Measurements from ENCODE around the gene EVI5L. TPM values are rescaled to one million over a fixed set of nuclear protein-coding genes. Genes with fewer than 3 reads are reported as not detected.

EVI5L gene
- total and polyA plus RNA-seq, 2 of the 13 experiments (the other 11 are each of a cell fraction or from before 2014, with no cell fraction given) = 1.7 to 2.4 TPM

DNA sequence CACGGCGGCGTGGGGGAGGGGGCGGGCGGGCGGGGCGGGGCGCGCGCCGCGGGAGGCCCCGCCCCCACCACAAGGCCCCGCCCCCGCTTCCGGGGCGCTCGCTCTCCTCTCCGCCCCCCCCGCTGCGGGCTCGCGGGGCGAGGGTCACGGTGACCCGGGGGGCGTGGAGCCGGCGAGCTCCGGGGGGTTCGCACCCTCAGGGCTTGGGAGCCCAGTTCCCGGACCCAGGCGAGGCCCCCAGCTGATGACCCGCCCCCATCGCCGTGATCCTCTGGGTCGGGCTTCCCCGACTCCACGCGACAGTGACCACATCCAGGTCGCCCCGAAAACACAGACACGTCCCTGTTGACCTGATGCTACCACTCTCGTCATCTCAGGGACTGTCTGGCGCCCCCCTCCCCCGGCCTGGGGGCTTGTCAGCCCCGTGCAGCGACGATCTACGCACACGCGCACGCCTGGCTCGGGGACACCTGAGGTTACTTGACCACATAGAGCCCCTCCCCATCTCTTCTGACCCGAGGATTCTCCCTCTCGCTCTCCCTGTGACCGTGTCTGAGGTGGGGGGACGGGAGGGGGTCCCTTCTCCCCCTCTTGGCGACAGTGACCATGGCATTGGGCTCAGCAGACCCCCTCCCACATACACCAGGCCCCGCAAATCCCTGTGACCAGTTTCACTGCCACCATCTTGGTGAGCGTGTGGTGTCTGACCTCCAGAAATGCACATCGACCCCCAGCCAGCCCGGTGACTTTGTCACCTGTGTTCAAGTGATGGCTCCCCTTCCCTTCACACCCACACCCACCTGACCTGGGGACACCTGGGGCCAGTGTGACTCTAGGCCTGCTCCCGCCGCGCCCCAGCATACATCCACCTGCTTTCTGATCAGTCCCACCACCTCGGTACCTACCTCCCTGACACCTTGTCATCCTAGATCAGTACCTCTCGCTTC, 74.3 kb downstream of the EVI5L start (continued):
- TF ChIP-seq, protein P1, sequence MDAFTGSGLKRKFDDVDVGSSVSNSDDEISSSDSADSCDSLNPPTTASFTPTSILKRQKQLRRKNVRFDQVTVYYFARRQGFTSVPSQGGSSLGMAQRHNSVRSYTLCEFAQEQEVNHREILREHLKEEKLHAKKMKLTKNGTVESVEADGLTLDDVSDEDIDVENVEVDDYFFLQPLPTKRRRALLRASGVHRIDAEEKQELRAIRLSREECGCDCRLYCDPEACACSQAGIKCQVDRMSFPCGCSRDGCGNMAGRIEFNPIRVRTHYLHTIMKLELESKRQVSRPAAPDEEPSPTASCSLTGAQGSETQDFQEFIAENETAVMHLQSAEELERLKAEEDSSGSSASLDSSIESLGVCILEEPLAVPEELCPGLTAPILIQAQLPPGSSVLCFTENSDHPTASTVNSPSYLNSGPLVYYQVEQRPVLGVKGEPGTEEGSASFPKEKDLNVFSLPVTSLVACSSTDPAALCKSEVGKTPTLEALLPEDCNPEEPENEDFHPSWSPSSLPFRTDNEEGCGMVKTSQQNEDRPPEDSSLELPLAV (CRISPR knock-in tag; conservative IDR thresholded peaks at IDR 0.05; ENCODE audit: low read depth) = no peak
- no peak for TF ChIP-seq MBNL3 (CRISPR knock-in tag; conservative IDR thresholded peaks at IDR 0.05)
- no peak for TF ChIP-seq IRX3 (CRISPR knock-in tag; IDR thresholded peaks at IDR 0.05; ENCODE audit: borderline replicate concordance, low read depth)
- TF ChIP-seq GABPB1 (CRISPR knock-in tag; IDR thresholded peaks at IDR 0.05) = peak; percentile 68
- TF ChIP-seq, protein P2, sequence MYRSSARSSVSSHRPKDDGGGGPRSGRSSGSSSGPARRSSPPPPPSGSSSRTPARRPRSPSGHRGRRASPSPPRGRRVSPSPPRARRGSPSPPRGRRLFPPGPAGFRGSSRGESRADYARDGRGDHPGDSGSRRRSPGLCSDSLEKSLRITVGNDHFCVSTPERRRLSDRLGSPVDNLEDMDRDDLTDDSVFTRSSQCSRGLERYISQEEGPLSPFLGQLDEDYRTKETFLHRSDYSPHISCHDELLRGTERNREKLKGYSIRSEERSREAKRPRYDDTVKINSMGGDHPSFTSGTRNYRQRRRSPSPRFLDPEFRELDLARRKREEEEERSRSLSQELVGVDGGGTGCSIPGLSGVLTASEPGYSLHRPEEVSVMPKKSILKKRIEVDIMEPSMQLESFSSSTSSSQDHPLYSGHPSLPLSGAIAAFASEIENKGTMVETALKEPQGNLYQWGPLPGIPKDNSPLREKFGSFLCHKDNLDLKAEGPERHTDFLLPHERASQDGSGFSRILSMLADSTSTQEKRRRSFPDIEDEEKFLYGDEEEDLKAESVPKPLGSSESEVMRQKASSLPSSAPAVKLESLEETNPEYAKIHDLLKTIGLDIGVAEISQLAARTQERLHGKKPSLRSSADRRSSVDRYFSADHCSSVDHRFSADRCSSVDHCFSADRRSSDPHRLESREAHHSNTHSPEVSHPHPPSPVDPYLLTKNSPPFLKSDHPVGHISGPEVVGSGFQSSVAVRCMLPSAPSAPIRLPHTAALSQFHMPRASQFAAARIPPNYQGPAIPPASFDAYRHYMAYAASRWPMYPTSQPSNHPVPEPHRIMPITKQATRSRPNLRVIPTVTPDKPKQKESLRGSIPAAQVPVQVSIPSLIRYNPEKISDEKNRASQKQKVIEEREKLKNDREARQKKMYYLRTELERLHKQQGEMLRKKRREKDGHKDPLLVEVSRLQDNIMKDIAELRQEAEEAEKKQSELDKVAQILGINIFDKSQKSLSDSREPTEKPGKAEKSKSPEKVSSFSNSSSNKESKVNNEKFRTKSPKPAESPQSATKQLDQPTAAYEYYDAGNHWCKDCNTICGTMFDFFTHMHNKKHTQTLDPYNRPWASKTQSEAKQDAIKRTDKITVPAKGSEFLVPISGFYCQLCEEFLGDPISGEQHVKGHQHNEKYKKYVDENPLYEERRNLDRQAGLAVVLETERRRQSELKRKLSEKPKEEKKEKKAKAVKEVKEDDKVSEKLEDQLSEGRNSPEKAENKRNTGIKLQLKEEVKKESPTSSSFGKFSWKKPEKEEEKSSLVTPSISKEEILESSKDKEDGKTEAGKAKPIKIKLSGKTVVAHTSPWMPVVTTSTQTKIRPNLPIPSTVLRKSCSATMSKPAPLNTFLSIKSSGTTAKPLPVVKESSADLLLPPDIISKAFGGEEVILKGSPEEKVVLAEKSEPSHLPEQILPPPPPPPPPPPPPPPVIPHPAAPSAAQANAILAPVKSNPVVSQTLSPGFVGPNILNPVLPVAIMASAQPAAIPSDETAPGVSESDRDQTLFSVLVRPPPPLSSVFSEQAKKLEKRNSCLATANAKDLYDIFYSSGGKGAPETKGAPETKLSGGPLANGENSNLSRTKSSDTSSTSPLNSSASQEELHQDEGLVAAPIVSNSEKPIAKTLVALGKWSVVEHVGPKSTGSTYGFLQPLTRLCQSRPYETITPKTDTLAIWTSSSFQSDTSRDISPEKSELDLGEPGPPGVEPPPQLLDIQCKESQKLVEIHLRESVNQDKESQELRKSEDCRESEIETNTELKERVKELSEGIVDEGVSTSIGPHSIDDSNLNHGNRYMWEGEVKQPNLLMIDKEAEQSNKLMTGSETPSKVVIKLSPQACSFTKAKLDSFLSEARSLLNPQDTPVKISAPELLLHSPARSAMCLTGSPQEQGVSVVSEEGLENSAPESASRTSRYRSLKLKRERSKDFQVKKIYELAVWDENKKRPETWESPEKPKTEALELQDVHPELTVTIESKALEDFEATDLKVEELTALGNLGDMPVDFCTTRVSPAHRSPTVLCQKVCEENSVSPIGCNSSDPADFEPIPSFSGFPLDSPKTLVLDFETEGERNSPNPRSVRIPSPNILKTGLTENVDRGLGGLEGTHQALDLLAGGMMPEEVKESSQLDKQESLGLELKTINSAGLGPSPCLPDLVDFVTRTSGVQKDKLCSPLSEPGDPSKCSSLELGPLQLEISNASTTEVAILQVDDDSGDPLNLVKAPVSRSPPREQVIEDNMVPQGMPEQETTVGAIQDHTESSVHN (CRISPR knock-in tag; IDR thresholded peaks at IDR 0.05) = no peak
- TF ChIP-seq, protein P3, sequence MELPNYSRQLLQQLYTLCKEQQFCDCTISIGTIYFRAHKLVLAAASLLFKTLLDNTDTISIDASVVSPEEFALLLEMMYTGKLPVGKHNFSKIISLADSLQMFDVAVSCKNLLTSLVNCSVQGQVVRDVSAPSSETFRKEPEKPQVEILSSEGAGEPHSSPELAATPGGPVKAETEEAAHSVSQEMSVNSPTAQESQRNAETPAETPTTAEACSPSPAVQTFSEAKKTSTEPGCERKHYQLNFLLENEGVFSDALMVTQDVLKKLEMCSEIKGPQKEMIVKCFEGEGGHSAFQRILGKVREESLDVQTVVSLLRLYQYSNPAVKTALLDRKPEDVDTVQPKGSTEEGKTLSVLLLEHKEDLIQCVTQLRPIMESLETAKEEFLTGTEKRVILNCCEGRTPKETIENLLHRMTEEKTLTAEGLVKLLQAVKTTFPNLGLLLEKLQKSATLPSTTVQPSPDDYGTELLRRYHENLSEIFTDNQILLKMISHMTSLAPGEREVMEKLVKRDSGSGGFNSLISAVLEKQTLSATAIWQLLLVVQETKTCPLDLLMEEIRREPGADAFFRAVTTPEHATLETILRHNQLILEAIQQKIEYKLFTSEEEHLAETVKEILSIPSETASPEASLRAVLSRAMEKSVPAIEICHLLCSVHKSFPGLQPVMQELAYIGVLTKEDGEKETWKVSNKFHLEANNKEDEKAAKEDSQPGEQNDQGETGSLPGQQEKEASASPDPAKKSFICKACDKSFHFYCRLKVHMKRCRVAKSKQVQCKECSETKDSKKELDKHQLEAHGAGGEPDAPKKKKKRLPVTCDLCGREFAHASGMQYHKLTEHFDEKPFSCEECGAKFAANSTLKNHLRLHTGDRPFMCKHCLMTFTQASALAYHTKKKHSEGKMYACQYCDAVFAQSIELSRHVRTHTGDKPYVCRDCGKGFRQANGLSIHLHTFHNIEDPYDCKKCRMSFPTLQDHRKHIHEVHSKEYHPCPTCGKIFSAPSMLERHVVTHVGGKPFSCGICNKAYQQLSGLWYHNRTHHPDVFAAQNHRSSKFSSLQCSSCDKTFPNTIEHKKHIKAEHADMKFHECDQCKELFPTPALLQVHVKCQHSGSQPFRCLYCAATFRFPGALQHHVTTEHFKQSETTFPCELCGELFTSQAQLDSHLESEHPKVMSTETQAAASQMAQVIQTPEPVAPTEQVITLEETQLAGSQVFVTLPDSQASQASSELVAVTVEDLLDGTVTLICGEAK (IDR thresholded peaks at IDR 0.05) = no peak
- TF ChIP-seq, protein P3 (CRISPR knock-in tag; IDR thresholded peaks at IDR 0.05) = no peak
- TF ChIP-seq, protein P4, sequence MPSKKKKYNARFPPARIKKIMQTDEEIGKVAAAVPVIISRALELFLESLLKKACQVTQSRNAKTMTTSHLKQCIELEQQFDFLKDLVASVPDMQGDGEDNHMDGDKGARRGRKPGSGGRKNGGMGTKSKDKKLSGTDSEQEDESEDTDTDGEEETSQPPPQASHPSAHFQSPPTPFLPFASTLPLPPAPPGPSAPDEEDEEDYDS (CRISPR knock-in tag; IDR thresholded peaks at IDR 0.05) = no peak
